GM21737 (cell line): ENCODE results near the gene LYPD6.

Experiments
- ATAC-seq: cut with Tn5 transposase; IDR thresholded peaks from one replicate; pipeline ENCODE4 v1.9.1; 2021; ENCODE audit warnings: mild to moderate bottlenecking, moderate library complexity; ENCODE audit not compliant: unreplicated experiment

LYPD6 gene

DNA sequence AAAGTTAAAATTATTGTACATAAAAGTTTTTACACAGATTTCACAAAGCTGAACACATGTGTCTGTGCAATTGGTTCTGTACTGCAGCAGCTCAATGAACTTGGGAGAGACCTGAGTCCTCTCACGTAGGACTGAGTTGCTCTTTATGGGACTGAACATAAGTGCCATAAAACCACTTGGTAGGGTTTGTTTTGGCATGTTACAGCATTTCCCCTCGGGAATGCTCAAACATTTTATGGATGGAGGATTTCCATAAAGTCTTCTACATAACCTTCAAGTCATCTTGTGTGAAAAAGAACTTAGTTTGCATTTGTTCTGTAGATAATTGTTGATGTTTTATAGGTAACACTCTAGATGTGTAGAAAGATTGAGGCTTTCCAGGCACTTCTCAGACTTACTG lies 15.9 kb downstream of the LYPD6 start:
- ATAC-seq, result no peak

GRCh38 chr2:149348291-149348690 lies 17.9 kb downstream of the LYPD6 start:
- ATAC-seq, result no peak

- ATAC-seq, result no peak
Measured at GRCh38 chr2:149353421-149353820, 23.0 kb downstream of the LYPD6 start.

GRCh38 chr2:149355716-149356422 lies 25.5 kb downstream of the LYPD6 start:
- ATAC-seq, result no peak

DNA sequence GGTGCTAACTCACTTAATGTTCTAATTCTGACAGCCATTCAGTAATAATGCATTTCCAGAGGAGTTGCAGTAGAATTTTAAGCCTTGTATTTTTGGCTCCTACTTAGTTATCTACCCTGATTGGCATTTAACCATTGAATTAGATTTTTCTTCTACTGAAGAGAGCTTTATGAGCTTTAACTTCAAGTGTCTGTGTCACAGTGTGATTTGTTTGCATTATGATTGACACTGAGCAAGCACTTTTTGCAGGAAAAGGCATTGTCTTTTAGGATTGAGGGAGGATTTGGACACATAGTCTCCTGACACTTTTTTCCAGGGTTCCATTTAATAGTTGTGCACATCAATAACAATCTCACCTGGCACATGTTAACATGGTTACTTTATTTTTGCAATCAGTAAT lies 26.7 kb downstream of the LYPD6 start:
- ATAC-seq, result no peak

DNA sequence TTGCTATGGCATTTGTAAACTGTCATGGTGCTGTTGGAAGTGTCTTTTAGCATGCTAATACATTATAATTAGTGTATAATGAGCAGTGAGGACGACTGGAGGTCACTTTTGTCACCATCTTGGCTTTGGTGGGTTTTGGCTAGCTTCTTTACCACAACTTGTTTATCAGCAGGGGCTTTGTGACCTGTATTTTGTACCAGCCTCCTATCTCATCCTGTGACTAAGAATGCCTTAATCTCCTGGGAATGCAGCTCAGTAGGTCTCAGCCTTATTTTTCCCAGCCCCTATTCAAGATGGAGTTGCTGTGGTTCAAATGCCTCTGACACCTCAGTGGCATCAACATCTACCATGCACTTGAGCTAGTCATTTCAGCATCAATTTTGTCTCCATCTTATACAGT lies 29.7 kb downstream of the LYPD6 start:
- ATAC-seq, result no peak

DNA sequence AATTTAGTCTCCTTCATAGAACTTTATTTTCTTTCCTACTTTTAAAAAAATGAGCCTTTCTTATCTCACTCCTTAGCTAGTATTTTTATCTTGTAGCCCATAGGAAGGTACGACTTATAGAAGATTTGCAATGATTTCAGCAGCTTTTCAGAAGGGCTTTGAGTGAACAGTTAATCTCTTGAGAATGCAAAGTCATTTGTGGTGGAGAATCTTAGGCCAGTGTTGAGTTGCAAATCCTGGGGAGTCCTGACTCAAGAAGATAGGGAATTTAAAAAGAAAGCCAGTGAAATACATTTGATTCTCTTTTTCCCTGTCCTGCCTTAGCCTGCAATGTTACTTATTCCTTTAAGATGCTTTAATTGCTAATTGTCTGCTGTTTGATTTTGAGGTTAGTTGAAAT lies 33.6 kb downstream of the LYPD6 start:
- no peak for ATAC-seq

- no peak for ATAC-seq
Measured at GRCh38 chr2:149364839-149365238, 34.5 kb downstream of the LYPD6 start.

DNA sequence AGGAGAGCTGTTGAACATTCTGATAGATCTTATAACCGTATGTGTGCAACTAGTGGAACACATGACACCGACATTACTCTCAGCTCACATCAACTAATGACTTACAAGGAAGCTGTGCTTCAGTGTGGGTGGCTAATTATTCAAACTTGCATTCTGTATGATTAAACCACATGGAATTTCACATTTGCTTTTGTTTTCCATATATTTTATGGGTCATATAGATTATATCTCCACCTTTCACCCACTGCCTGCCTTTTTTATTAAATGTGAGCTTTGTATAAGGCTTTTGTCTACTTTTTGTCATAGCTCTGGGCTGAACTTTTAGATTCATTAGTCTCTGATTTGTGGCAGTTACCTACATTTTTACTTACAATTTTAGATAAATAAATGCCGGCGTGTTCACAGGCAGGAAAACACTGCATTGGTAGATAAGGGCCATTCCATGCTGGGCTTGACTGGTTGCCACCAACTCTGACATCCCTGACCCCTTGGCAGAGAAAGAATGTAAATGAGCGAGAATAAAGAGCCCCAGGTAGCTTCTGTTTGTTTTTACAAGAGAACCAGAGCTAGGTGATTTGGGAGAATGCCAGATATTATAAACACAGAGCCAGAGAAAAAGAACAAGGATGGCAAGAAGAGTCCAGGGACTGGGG lies 35.7 kb downstream of the LYPD6 start:
- no peak for ATAC-seq

DNA sequence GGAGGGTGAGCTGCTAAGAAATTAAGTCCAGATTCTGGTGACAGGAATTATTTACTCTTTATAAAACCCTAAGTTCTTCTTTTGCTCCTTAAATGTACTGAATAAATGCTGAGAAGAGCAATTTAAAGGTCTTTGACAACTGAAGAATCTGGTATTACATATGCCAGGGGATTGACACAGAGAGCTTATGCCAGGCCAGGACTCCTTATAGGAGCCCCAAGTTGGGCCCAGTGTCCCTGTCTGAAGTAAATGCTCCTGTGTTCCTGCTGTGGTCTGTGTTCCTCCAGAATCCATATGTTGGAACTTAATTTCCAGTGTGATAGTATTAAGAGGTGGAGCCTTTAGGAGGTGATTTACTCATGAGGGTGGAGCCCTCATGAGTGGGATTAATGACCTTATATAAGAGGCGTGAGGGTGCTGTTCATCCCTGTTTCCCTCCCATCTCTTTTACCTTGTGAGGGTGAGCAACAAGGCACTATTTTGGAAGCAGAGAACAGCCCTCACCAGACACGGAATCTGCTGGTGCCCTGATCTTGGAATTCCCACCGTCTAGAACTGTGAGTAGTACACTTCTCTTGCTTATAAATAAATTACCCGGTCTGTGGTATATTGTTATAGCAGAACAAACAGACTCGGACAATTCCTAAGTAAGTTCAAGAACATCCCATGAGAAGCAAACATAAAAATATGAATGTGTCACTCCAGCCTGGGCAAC lies 39.8 kb downstream of the LYPD6 start:
- no peak for ATAC-seq

- no peak for ATAC-seq
Measured at GRCh38 chr2:149371476-149371875, 41.1 kb downstream of the LYPD6 start.

DNA sequence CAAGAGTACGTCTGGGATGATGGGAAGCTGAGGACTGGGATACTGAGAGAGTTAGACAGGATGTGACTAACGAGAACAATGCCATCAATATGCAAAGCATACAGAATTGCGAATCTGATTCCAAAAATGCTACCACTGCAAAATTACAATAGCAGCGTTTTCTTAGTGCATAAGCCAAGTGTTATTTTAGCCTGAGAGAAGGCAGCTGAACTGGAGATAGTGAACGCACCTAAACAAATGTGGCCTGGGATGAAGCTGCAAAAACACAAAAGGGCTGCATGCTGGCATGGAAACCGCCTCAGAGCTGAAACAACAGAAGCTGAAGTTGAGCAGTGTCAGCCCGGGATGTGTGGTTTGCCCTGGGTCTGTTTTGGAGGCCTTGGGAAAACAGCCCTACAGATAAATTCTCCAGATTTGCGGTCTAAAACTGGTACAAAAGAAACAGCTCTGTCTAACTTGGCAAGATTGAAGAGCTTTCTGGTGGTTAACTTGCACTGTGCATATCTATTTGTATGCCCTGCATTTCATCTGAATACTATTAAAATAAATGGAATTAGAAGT lies 45.5 kb downstream of the LYPD6 start:
- no peak for ATAC-seq

GRCh38 chr2:149380205-149380604 lies 49.8 kb downstream of the LYPD6 start:
- no peak for ATAC-seq

DNA sequence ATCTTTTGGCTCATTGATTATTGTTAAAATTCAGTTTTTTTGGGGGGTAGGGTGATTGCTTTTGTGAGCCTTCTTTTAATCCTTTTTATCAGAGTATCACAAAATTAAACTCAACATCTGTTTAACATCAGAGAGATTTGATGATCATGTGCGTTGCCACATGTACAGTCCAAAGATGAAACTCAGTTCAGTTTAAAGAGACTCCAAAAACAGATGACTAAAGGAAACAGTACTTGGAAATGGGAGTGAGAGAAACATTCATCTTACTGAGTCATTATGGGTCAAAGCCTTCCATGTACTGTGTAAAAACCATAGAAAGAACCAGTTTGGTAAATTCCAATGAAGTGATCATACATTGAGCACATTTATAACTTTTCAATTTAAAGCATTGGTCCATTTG lies 53.0 kb downstream of the LYPD6 start:
- ATAC-seq, result no peak

DNA sequence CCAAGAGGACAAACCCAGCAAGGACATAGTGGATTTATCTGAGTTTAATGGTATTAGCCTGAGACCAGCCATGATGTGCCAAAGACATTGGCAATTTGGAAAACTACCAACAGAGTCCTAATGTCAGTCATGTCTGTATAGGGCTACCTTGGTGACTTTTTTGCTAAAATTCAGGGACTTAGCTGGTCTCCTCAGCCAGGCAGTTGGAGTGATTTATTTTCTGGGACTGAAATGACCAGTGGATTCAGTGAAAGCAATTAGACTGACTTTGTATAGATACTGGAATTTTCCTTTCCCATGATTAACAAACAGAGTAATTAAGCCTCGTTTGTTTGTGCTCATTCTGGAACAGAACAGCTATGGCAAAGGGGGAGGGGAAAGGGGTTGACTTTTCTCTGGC lies 55.0 kb downstream of the LYPD6 start:
- no peak for ATAC-seq

- ATAC-seq, result no peak
Measured at GRCh38 chr2:149387411-149387810, 57.0 kb downstream of the LYPD6 start.

- no peak for ATAC-seq
Measured at GRCh38 chr2:149388120-149388816, 57.9 kb downstream of the LYPD6 start.

DNA sequence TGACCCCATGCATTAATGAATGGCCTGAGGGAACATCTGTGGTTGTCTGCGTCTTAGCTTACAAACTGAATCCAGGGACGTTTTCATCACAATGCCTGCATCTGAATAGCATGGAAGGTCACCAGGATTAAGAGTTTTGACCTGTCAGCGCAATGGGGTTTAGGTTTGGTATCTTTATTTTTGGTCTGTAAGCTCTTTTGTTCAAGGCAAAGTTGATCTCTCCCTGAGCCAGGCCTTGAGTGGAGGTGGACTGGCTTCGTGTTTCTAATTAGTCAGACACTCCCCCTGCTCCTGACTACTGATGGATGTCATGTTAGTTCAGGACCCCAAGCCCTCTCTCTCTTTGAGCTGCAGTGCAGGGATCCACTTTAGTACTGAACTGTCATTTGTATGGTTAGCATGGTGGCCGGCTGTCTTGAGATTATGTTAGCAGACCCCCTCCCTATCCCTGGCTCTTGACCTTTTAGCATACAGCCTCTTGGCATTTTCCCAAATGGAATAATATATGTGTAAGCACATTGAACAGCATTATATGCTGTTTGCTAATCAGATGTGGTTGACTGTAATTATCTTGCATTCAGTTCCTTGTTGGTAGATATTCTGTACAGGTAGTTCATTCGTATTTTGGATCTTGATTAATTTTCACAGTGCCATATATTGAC lies 59.2 kb downstream of the LYPD6 start:
- no peak for ATAC-seq

DNA sequence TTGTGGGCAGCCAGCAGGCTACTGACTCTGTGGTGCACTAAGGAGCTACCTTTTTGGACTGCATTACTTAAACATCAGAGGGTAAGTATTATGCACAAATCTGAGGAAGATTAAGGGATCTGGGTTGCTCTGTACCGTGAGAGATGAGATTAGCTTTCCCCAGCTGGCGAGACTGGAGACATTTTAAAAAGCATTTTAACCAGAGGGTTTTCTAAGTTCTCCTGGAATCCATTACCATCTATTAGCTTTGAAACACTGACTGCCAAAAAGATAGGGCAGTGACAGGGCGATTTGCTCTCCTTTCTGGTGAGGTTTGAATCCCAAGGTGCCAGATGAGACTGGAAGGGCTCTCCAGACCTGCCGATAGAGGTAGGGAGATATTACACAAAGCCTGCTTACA lies 63.2 kb downstream of the LYPD6 start:
- ATAC-seq, result no peak

DNA sequence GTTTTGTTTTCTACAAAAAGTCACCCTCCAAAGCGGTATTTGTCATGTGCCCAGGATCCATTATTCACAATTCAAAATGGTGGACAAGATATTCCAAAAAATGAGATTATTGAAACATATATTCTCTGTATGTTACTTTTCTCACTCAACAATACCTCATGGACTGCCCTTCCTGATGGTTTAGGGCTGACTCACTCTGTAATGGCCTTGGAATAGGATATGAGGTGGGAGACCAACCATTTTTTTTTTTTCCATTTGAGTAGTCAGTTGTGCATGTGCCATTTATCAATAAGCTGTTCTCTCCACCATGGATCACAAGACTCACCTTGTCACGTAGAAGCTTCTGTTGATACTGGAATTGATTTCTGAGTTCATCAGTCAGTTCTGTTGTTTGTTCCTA lies 64.5 kb downstream of the LYPD6 start:
- ATAC-seq, result no peak
